PC-3 (cell line): ENCODE data around the gene MTHFD1L. TPM values are rescaled to one million over a fixed set of nuclear protein-coding genes. Genes with fewer than 3 reads are reported as not detected.

Source experiments
- ATAC-seq: fragments of 200-7000 bp; cut with Tn5 transposase; 2 replicates; pipeline ENCODE4 v1.9.1; 2020; ENCODE audit warnings: mild to moderate bottlenecking, moderate library complexity
- BruUV-seq: library from RNA; stranded (reverse); fragments of 400-500 nt; replicated peaks from 2 replicates; lab custom pipeline; 2021; lab: Mats Ljungman, UMichigan
- CTCF ChIA-PET: fragments of 300-600 bp; sonication (Branson Sonifier 250); formaldehyde crosslinking; loops from one replicate; lab custom pipeline; 2022; ENCODE audit warnings: antibody characterized with exemption; lab: Charles Lee
- POLR2A ChIA-PET: fragments of 300-600 bp; sonication (Branson Sonifier 250); formaldehyde crosslinking; loops from one replicate; lab custom pipeline; 2022; ENCODE audit warnings: antibody characterized with exemption; ENCODE audit not compliant: unreplicated experiment; lab: Charles Lee
- DNase-seq: peaks from one replicate; pipeline ENCODE4 v3.0.0-alpha.2; 2015
- H2AFZ ChIP-seq: fragments of 300-600 bp; sonication (generic); 2 replicates; pipeline ENCODE4 v1.6.0; 2016; ENCODE audit warnings: antibody characterized with exemption, low read length
- H3F3A ChIP-seq: fragments of 300-600 bp; sonication (generic); one replicate; pipeline ENCODE4 v1.6.0; 2017; ENCODE audit warnings: antibody characterized with exemption, low read length, control low read depth, mild to moderate bottlenecking; ENCODE audit not compliant: unreplicated experiment
- H3K27ac ChIP-seq: fragments of 300-600 bp; sonication (generic); 2 replicates; pipeline ENCODE4 v1.5.1; 2016; ENCODE audit warnings: mild to moderate bottlenecking, low read length
- H3K27me3 ChIP-seq: fragments of 300-600 bp; sonication (generic); 2 replicates; pipeline ENCODE4 v1.6.1; 2016; ENCODE audit warnings: low read length, mixed read lengths
- H3K36me3 ChIP-seq: fragments of 300-600 bp; sonication (generic); 2 replicates; pipeline ENCODE4 v1.6.1; 2016; ENCODE audit warnings: low read depth, mixed run types, low read length, mixed read lengths
- H3K4me1 ChIP-seq: fragments of 300-600 bp; sonication (generic); 2 replicates; pipeline ENCODE4 v1.5.1; 2016; ENCODE audit warnings: low read length; ENCODE audit not compliant: insufficient read depth
- H3K4me2 ChIP-seq: fragments of 300-600 bp; sonication (generic); 2 replicates; pipeline ENCODE4 v1.6.0; 2016; ENCODE audit warnings: low read length
- H3K4me3 ChIP-seq: fragments of 300-600 bp; sonication (generic); 2 replicates; pipeline ENCODE4 v1.5.1; 2016; ENCODE audit warnings: mild to moderate bottlenecking, low read length, mixed read lengths
- H3K79me2 ChIP-seq: fragments of 300-600 bp; sonication (generic); 2 replicates; pipeline ENCODE4 v1.6.1; 2017; ENCODE audit warnings: low read length, mixed read lengths
- H3K9ac ChIP-seq: fragments of 300-600 bp; sonication (generic); 2 replicates; pipeline ENCODE4 v1.6.0; 2016; ENCODE audit warnings: mild to moderate bottlenecking, low read length
- H3K9me2 ChIP-seq: fragments of 300-600 bp; sonication (generic); replicated peaks from 2 replicates; pipeline ENCODE4 v1.6.1; 2016; ENCODE audit warnings: mixed run types, low read length, mixed read lengths
- H3K9me3 ChIP-seq: fragments of 300-600 bp; sonication (generic); 2 replicates; pipeline ENCODE4 v1.6.1; 2016; ENCODE audit warnings: low read length, mixed read lengths
- H4K20me1 ChIP-seq: fragments of 300-600 bp; sonication (generic); 2 replicates; pipeline ENCODE4 v1.6.1; 2016; ENCODE audit warnings: low read length, mixed read lengths
- EZH2 ChIP-seq: fragments of 300-600 bp; sonication (generic); IDR thresholded peaks from one replicate; pipeline ENCODE4 v1.6.1; 2017; ENCODE audit warnings: antibody characterized with exemption, mild to moderate bottlenecking, low read length; ENCODE audit not compliant: unreplicated experiment
- EZH2phosphoT487 ChIP-seq: fragments of 300-600 bp; sonication (generic); IDR thresholded peaks from 2 replicates; pipeline ENCODE4 v1.6.1; 2018; ENCODE audit warnings: mild to moderate bottlenecking, antibody characterized with exemption, low read length, borderline replicate concordance
- intact Hi-C: fragments of 100-400 bp; cut with micrococcal nuclease; formaldehyde crosslinking; loops from 2 replicates; pipeline ENCODE4 v1.9.0; 2023
- total RNA-seq: library from RNA; depleted of rRNA; stranded (reverse); fragments of >200 nt; gene quantifications from 2 replicates; pipeline ENCODE4 v1.2.3, GENCODE V29; 2014
- TF ChIP-seq, protein P1 (sequence below): fragments of 300-600 bp; sonication (generic); conservative IDR thresholded peaks from 2 replicates; pipeline ENCODE4 v1.5.1; 2017; ENCODE audit warnings: antibody characterized with exemption, low read depth, mild to moderate bottlenecking, low read length

MTHFD1L gene
- total RNA-seq, 1 experiment from 2014 or later = 11.9 TPM

GRCh38 chr6:151142676-151143075 is 277.2 kb downstream of the MTHFD1L start:
- Histone ChIP-seq H4K20me1 (no peaks in the 10 kb centered on the region), H3K9ac (no peak overlapping the region), H2AFZ (no peak overlapping the region), H3K79me2 (no peaks in the 10 kb centered on the region), H3K4me2 (no peak overlapping the region), H3F3A (no peaks in the 10 kb centered on the region), H3K9me3 (no peaks in the 10 kb centered on the region), H3K27me3 (no peaks in the 10 kb centered on the region), H3K36me3 (no peaks in the 10 kb centered on the region), H3K27ac (no peak overlapping the region), H3K4me3 (no peak overlapping the region), H3K9me2 (no peaks in the 10 kb centered on the region), H3K4me1 (peaks cover 3% of the 10 kb centered on the region; the same call in 1 of the 2 replicates)
- POLR2A ChIA-PET = no interaction called here
- BruUV-seq = no TSS peak
- ATAC-seq = no peak
- no peak for DNase-seq
- intact Hi-C loops = no loop called here
- TF ChIP-seq EZH2 = no peak
- no peak for TF ChIP-seq EZH2phosphoT487
- TF ChIP-seq, protein P1, sequence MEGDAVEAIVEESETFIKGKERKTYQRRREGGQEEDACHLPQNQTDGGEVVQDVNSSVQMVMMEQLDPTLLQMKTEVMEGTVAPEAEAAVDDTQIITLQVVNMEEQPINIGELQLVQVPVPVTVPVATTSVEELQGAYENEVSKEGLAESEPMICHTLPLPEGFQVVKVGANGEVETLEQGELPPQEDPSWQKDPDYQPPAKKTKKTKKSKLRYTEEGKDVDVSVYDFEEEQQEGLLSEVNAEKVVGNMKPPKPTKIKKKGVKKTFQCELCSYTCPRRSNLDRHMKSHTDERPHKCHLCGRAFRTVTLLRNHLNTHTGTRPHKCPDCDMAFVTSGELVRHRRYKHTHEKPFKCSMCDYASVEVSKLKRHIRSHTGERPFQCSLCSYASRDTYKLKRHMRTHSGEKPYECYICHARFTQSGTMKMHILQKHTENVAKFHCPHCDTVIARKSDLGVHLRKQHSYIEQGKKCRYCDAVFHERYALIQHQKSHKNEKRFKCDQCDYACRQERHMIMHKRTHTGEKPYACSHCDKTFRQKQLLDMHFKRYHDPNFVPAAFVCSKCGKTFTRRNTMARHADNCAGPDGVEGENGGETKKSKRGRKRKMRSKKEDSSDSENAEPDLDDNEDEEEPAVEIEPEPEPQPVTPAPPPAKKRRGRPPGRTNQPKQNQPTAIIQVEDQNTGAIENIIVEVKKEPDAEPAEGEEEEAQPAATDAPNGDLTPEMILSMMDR = no peak
- CTCF ChIA-PET = no interaction called here

GRCh38 chr6:151143337-151143736 is 277.8 kb downstream of the MTHFD1L start:
- Histone ChIP-seq H3K27me3 (no peaks in the 10 kb centered on the region), H3K4me1 (no peaks in the 10 kb centered on the region), H3K4me2 (no peak overlapping the region), H3K9me2 (no peaks in the 10 kb centered on the region), H3K9ac (no peak overlapping the region), H3K79me2 (no peaks in the 10 kb centered on the region), H4K20me1 (no peaks in the 10 kb centered on the region), H2AFZ (no peak overlapping the region), H3K9me3 (no peaks in the 10 kb centered on the region), H3K4me3 (no peak overlapping the region), H3K36me3 (no peaks in the 10 kb centered on the region), H3F3A (no peaks in the 10 kb centered on the region), H3K27ac (no peak overlapping the region)
- DNase-seq (no peak), ATAC-seq (no peak)
- intact Hi-C loops = no loop called here
- POLR2A ChIA-PET = no interaction called here
- BruUV-seq = no TSS peak
- TF ChIP-seq, protein P1 = no peak
- TF ChIP-seq EZH2phosphoT487 = no peak
- TF ChIP-seq EZH2 = no peak
- CTCF ChIA-PET = no interaction called here

DNA sequence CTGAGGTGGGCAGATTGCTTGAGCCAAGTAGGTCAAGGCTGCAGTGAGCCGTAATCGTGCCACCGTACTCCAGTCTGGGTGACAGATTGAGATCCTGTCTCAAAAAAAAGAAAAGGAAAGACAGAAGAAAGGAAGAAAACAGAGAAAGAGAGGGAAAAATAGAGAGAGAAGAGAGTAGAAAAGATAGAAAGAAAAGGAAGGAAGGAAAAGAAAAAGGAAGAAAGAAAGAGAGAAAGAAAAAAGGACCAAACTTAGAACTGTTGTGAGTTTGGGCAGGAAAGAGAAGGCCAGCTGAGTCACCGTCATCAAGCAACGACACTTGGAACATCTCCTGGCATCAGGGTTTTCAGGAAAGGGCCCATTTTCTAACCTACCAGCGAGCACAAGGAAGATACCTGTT is 278.3 kb downstream of the MTHFD1L start:
- intact Hi-C loops = no loop called here
- no peaks in the 10 kb centered on the region for H3K4me1 ChIP-seq
- POLR2A ChIA-PET = no interaction called here
- no peak overlapping the region for H2AFZ ChIP-seq
- no peaks in the 10 kb centered on the region for H3F3A ChIP-seq
- no peaks in the 10 kb centered on the region for H3K79me2 ChIP-seq
- no peak overlapping the region for H3K4me2 ChIP-seq
- no peaks in the 10 kb centered on the region for H3K36me3 ChIP-seq
- TF ChIP-seq EZH2phosphoT487 (no peak), EZH2 (no peak)
- TF ChIP-seq, protein P1 = no peak
- no peak for ATAC-seq
- H3K9ac ChIP-seq = no peak overlapping the region
- no peaks in the 10 kb centered on the region for H3K27me3 ChIP-seq
- H3K27ac ChIP-seq = no peak overlapping the region
- H3K9me2 ChIP-seq = no peaks in the 10 kb centered on the region
- no peaks in the 10 kb centered on the region for H3K9me3 ChIP-seq
- CTCF ChIA-PET = no interaction called here
- H3K4me3 ChIP-seq = no peak overlapping the region
- no peak for DNase-seq
- no TSS peak for BruUV-seq
- no peaks in the 10 kb centered on the region for H4K20me1 ChIP-seq
